Lung (tissue), 12 donors: ENCODE results near the gene LCTL. TPM values are rescaled to one million over a fixed set of nuclear protein-coding genes. Genes with fewer than 3 reads are reported as not detected.
"Not testable (repeated sequence)": the region's sequence is repeated elsewhere in the genome, so short reads cannot be mapped to it uniquely, and the experiment has no call there.

Experiments
- ATAC-seq: fragments of 200-7000 bp; cut with Tn5 transposase; one replicate; pipeline ENCODE4 v1.9.1; 2020; ENCODE audit warnings: moderate number of reproducible peaks; ENCODE audit not compliant: insufficient read depth, low FRiP score
- DNase-seq, 3 donors: peaks; one replicate each; pipeline ENCODE4 v3.0.0-alpha.2; 2013 to 2017
- H3K27ac ChIP-seq, 2 donors: one replicate each; pipeline ENCODE4 v1.5.1; 2013; ENCODE audit warnings: mild to moderate bottlenecking in 2 of 2, moderate library complexity in 2 of 2, control low read depth in 1 of 2, inconsistent platforms in 1 of 2, low read depth in 1 of 2, low read length in 1 of 2
- H3K27me3 ChIP-seq, 3 donors: one replicate each; pipeline ENCODE4 v1.5.1; 2013; ENCODE audit warnings: low read length in 2 of 3; ENCODE audit not compliant: control insufficient read depth in 3 of 3, insufficient read depth in 3 of 3
- H3K36me3 ChIP-seq, 4 donors: one replicate each; pipeline ENCODE4 v1.5.1; 2013; ENCODE audit warnings: low read length in 4 of 4, mild to moderate bottlenecking in 1 of 4, moderate library complexity in 1 of 4; ENCODE audit not compliant: control insufficient read depth in 4 of 4, insufficient read depth in 4 of 4
- H3K4me1 ChIP-seq, 5 donors: one replicate each; pipeline ENCODE4 v1.5.1; 2013; ENCODE audit warnings: low read length in 5 of 5, mild to moderate bottlenecking in 2 of 5, moderate library complexity in 1 of 5; ENCODE audit not compliant: control insufficient read depth in 5 of 5, insufficient read depth in 5 of 5
- H3K4me3 ChIP-seq: one replicate; pipeline ENCODE4 v1.5.1; 2013; ENCODE audit warnings: mild to moderate bottlenecking, control low read depth, moderate library complexity
- H3K9ac ChIP-seq, 2 donors: one replicate each; pipeline ENCODE4 v1.5.1; 2013; ENCODE audit warnings: low read length in 2 of 2, control low read depth in 1 of 2; ENCODE audit not compliant: insufficient read depth in 1 of 2
- H3K9me3 ChIP-seq, 4 donors: one replicate each; pipeline ENCODE4 v1.5.1; 2013; ENCODE audit warnings: low read length in 3 of 4, mild to moderate bottlenecking in 1 of 4, moderate library complexity in 1 of 4; ENCODE audit not compliant: control insufficient read depth in 4 of 4, insufficient read depth in 3 of 4
- CTCF ChIP-seq: IDR thresholded peaks from 2 replicates; pipeline ENCODE4 v1.5.1; 2012; ENCODE audit warnings: mild to moderate bottlenecking; ENCODE audit errors: control extremely low read depth, extremely low read depth
- WGBS, 2 donors: extraction: QIAGEN DNeasy Blood & Tissue Kit; methylation state at CpG; one replicate each; pipeline ENCODE4 v1.1.7; 2013; 5-methylcytosine and 5-hydroxymethylcytosine counted together
- polyA plus RNA-seq, 2 donors: library from polyadenylated mRNA; stranded (reverse); fragments of 200-250 nt; gene quantifications; one replicate each; pipeline ENCODE4 v1.2.1, GENCODE V29; 2013
- total RNA-seq, 2 donors: library from RNA; depleted of rRNA in 1 of 2; stranded (reverse); fragments of >200 nt in 1 of 2; gene quantifications; one replicate each; pipeline ENCODE4 v1.2.1, GENCODE V29; 2014 to 2021
- donor health status: control.
- donor health status: control.
- donor health status: Bipolar disorder and iron deficiency.
- donor health status: healthy.
- donor health status: DM: yes; HTN: yes; CAD: no.

Gene LCTL
- total and polyA plus RNA-seq, 4 donors = not detected

- Histone ChIP-seq H3K27ac (no peak overlapping the region), H3K9me3 (peaks cover 0 to 5% (median 0%) of the 10 kb centered on the region in 4 donors), H3K4me1 (peaks cover 0 to 7% (median 4%) of the 10 kb centered on the region in 5 donors), H3K36me3 (no peaks in the 10 kb centered on the region), H3K4me3 (no peak overlapping the region), H3K27me3 (no peaks in the 10 kb centered on the region), H3K9ac (no peak overlapping the region)
- DNase-seq (no peak), ATAC-seq (no peak)
- WGBS, 2 donors = 87 to 91% methylated on average over 12 of the region's 12 CpGs
- no peak for TF ChIP-seq CTCF
Observed at GRCh38 chr15:66592505-66593218, 26.9 kb upstream of the LCTL start.

DNA sequence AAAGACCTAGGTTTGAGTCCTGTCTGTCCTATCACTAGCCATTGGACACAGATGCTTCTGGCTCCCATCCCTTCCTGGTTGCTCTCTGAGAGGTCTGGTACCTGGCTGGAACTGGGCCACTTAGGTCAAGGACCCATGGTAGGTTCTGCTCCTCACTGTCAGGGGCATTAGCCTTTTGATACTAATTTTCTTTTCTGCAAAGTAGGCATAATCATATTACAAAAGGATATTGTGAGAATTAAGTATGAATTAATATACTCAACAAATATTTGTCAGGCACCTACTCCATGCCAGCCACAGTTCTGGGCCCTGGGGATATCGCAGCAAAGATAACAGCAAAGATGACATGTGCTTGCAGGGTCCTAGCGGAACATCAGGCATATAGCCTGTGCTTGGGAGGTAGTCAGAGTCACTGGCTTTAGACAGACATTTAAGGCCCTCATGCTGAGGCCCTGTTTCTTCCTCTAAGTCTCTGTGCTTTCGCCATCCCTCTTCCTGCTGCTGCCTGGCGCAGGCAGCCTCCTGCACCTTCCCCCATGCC, 25.6 kb upstream of the LCTL start:
- no peaks in the 10 kb centered on the region for H3K27me3 ChIP-seq
- no peak overlapping the region for H3K9ac ChIP-seq
- no peak for TF ChIP-seq CTCF
- H3K4me3 ChIP-seq = no peak overlapping the region
- no peak for DNase-seq
- peaks cover 0 to 5% (median 0%) of the 10 kb centered on the region in 4 donors for H3K9me3 ChIP-seq
- no peaks in the 10 kb centered on the region for H3K36me3 ChIP-seq
- peaks cover 0 to 8% (median 4%) of the 10 kb centered on the region in 5 donors for H3K4me1 ChIP-seq
- no peak for ATAC-seq
- WGBS, 2 donors = 66 to 86% methylated on average over 4 of the region's 4 CpGs
- no peak overlapping the region for H3K27ac ChIP-seq

GRCh38 chr15:66590435-66590834, 24.6 kb upstream of the LCTL start:
- DNase-seq (no peak), ATAC-seq (no peak)
- Histone ChIP-seq H3K27me3 (no peaks in the 10 kb centered on the region), H3K27ac (no peak overlapping the region), H3K36me3 (no peaks in the 10 kb centered on the region), H3K4me1 (peaks cover 0 to 8% (median 4%) of the 10 kb centered on the region in 5 donors), H3K9me3 (peaks cover 0 to 5% (median 0%) of the 10 kb centered on the region in 4 donors), H3K9ac (no peak overlapping the region), H3K4me3 (no peak overlapping the region)
- WGBS, 2 donors = 87 to 92% methylated on average over 2 of the region's 2 CpGs
- TF ChIP-seq CTCF = no peak

DNA sequence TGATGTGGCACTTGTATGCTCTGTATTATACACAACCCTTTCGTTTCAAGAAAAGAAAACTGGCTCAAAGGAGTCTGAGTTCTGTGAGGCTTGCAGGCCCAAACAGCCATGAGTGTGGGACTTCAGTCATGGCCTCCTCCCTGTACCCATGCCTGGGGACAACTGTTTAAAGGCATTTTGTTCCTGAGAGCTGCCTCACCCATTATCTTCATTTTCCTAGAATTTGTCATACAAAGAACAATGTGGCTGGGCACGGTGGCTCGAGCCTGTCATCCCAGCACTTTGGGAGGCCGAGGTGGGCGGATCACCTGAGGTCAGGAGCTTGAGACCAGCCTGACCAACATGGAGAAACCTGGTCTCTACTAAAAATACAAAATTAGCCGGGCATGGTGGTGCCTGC, 23.6 kb upstream of the LCTL start:
- not testable (repeated sequence) for H3K4me1 ChIP-seq, H3K27me3 ChIP-seq, DNase-seq, H3K36me3 ChIP-seq, H3K27ac ChIP-seq, ATAC-seq, H3K4me3 ChIP-seq, H3K9ac ChIP-seq, H3K9me3 ChIP-seq
- 91 to 93% methylated on average over 6 of the region's 6 CpGs for WGBS, 2 donors
